Measurements from ENCODE around the gene CIART. TPM values are rescaled to one million over a fixed set of nuclear protein-coding genes. Genes with fewer than 3 reads are reported as not detected.

CIART gene
- total and polyA plus RNA-seq, 2 of the 8 experiments (the other 6 are each of a cell fraction or from before 2014, with no cell fraction given) = 9.6 to 33.3 TPM

GRCh38 chr1:150243003-150243402 is 39.4 kb upstream of the CIART start:
- Histone ChIP-seq H3K56ac (replicated peaks; ENCODE audit: insufficient read length, low read depth, low read length) (no peak overlapping the region), H3K4me1 (replicated peaks in 1 of 4; ENCODE audit: control insufficient read depth in 3 of 4, insufficient read depth in 4 of 4, low read length in 3 of 4) (no peaks in the 10 kb centered on the region), H2BK120ac (replicated peaks; ENCODE audit: low read depth, low read length) (no peak overlapping the region), H3K36me3 (ENCODE audit: control insufficient read depth in 2 of 4, insufficient read depth in 4 of 4, low read length in 3 of 4) (no peaks in the 10 kb centered on the region), H3K27ac (ENCODE audit: low read depth, low read length) (no peak overlapping the region), H2AK5ac (ENCODE audit: low read depth, low read length) (no peak overlapping the region), H3K27me3 (replicated peaks in 1 of 4; ENCODE audit: control insufficient read depth in 3 of 4, extremely low read depth in 1 of 4, insufficient read depth in 3 of 4, low read length in 3 of 4) (no peaks in the 10 kb centered on the region), H2BK5ac (ENCODE audit: low read depth, low read length) (no peak overlapping the region), H3K18ac (ENCODE audit: extremely low read depth, low read length) (no peak overlapping the region), H3K9me3 (ENCODE audit: insufficient read depth in 2 of 2, low read depth in 1 of 2, low read length in 1 of 2) (no peaks in the 10 kb centered on the region), H4K91ac (replicated peaks; ENCODE audit: insufficient read length, low read length) (no peak overlapping the region), H4K5ac (ENCODE audit: insufficient read length, low read depth, low read length) (no peak overlapping the region), H3K14ac (ENCODE audit: insufficient read length) (no peak overlapping the region), H2AFZ (ENCODE audit: low read length) (no peak overlapping the region), H3K4ac (replicated peaks; ENCODE audit: insufficient read length, low read depth, low read length) (no peak overlapping the region), H3K4me2 (ENCODE audit: insufficient read depth in 1 of 2, low read depth in 2 of 2, low read length in 2 of 2) (no peak overlapping the region), H3K23me2 (ENCODE audit: low read depth, low read length) (no peaks in the 10 kb centered on the region), H2BK15ac (ENCODE audit: low read length) (no peak overlapping the region), H2BK12ac (ENCODE audit: low read depth, low read length) (no peak overlapping the region), H2BK20ac (ENCODE audit: low read length) (no peak overlapping the region), H4K8ac (ENCODE audit: extremely low read depth, insufficient read depth, low read length) (no peak overlapping the region), H3K79me1 (ENCODE audit: low read depth, low read length) (no peaks in the 10 kb centered on the region), H3K4me3 (ENCODE audit: extremely low read depth in 1 of 4, insufficient read depth in 2 of 4, low read depth in 3 of 4, low read length in 4 of 4) (no peak overlapping the region), H3K79me2 (ENCODE audit: control insufficient read depth in 1 of 2, insufficient read depth in 2 of 2, low read length in 2 of 2) (no peaks in the 10 kb centered on the region), H3K9ac (replicated peaks in 1 of 4; ENCODE audit: extremely low read depth in 1 of 4, low read depth in 3 of 4, low read length in 3 of 4) (no peak overlapping the region), H3K23ac (ENCODE audit: insufficient read length) (no peak overlapping the region), H4K20me1 (replicated peaks in 1 of 2; ENCODE audit: control insufficient read depth in 1 of 2, insufficient read depth in 2 of 2, low read length in 2 of 2) (no peaks in the 10 kb centered on the region)
- WGBS, 2 experiments (ENCODE audit: extremely low coverage in 1 of 2, insufficient coverage in 1 of 2, insufficient read length in 1 of 2, insufficient replicate concordance in 2 of 2, low coverage in 1 of 2, low lambda C conversion rate in 2 of 2, missing lambda C conversion rate in 1 of 2) = 99% methylated on average over 3 of the region's 3 CpGs; no CpG with 5 or more reads in 1 of the 2 experiments
- DNase-seq (ENCODE audit: low read depth in 1 of 2, low spot score in 2 of 2) (no peak), FAIRE-seq (no peak)
- ChIA-PET POLR2A (ENCODE audit: partially characterized antibody) (no interaction called here), CTCF (ENCODE audit: partially characterized antibody) (no interaction called here)
- no peak for TF ChIP-seq RAD21 (IDR thresholded peaks at IDR 0.05 in 1 of 2, conservative IDR thresholded peaks at IDR 0.05 in 1 of 2; ENCODE audit: low read depth in 2 of 2, low read length in 2 of 2)
- no peak for TF ChIP-seq PHF8 (conservative IDR thresholded peaks at IDR 0.05; ENCODE audit: low read depth, low read length)
- no peak for TF ChIP-seq HDAC6 (IDR thresholded peaks at IDR 0.05; ENCODE audit: low read depth, low read length)
- no peak for TF ChIP-seq EP300 (IDR thresholded peaks at IDR 0.05; ENCODE audit: borderline replicate concordance in 1 of 2, low read depth in 2 of 2, low read length in 2 of 2)
- TF ChIP-seq CEBPB (IDR thresholded peaks at IDR 0.05; ENCODE audit: low read depth, low read length) = no peak
- no peak for TF ChIP-seq BCL11A (IDR thresholded peaks at IDR 0.05; ENCODE audit: low read depth in 2 of 2, low read length in 2 of 2)
- TF ChIP-seq ASH2L (IDR thresholded peaks at IDR 0.05; ENCODE audit: low read length) = no peak
- no peak for TF ChIP-seq SAP30 (IDR thresholded peaks at IDR 0.05; ENCODE audit: insufficient read depth, insufficient replicate concordance, low read length)
- no peak for TF ChIP-seq NRF1 (IDR thresholded peaks at IDR 0.05; ENCODE audit: low read depth, low read length)
- TF ChIP-seq POLR2AphosphoS5 (IDR thresholded peaks at IDR 0.05; ENCODE audit: low read depth, low read length) = no peak
- no peak for TF ChIP-seq MAFK (IDR thresholded peaks at IDR 0.05; ENCODE audit: low read depth, low read length)
- no peak for TF ChIP-seq RXRA (IDR thresholded peaks at IDR 0.05; ENCODE audit: insufficient read depth, low read depth, low read length)
- TF ChIP-seq ZNF274 (IDR thresholded peaks at IDR 0.05; ENCODE audit: borderline replicate concordance, extremely low read depth, low read length) = no peak
- no peak for TF ChIP-seq NANOG (IDR thresholded peaks at IDR 0.05; ENCODE audit: insufficient read depth, low read depth, low read length, poor library complexity, severe bottlenecking)
- TF ChIP-seq CBX5 (IDR thresholded peaks at IDR 0.05; ENCODE audit: low read depth, low read length) = no peak
